Daoy (cell line): ENCODE measurements around the gene ANK2. TPM values are rescaled to one million over a fixed set of nuclear protein-coding genes. Genes with fewer than 3 reads are reported as not detected.
A peak's percentile ranks its signal among the peaks of the same experiment; 100 is the strongest.
"Not testable (repeated sequence)": the region's sequence is repeated elsewhere in the genome, so short reads cannot be mapped to it uniquely, and the experiment has no call there.

ENCODE experiments used
- DNase-seq: peaks from one replicate; pipeline ENCODE4 v3.0.0-alpha.2; 2015; ENCODE audit warnings: low read depth
- total RNA-seq: library from RNA; depleted of rRNA; stranded (reverse); fragments of >200 nt; shearing (Covaris generic); gene quantifications from 2 replicates; pipeline ENCODE4 v1.2.3, GENCODE V29; 2014

ANK2 gene
- total RNA-seq, 1 experiment from 2014 or later = 5.6 TPM

DNA sequence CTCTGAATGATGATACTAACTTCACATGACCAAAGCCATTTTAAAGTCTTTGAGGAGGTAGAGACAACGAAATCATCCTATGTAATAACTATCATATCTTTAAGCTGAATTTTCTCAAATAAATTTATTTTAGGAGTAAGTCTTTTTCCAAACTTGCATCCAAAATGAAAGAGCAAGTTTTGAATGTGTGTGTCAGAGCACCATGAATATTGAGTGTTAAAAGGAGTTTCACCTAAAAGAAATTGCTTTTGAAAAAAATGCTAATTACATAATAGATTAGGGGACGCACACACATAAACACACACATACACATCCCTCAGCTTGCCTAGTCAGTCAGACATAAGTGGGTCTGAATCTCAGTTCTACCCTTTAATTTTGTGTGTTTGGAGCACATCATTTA lies 1.9 kb downstream of the ANK2 start:
- DNase-seq = no peak

DNA sequence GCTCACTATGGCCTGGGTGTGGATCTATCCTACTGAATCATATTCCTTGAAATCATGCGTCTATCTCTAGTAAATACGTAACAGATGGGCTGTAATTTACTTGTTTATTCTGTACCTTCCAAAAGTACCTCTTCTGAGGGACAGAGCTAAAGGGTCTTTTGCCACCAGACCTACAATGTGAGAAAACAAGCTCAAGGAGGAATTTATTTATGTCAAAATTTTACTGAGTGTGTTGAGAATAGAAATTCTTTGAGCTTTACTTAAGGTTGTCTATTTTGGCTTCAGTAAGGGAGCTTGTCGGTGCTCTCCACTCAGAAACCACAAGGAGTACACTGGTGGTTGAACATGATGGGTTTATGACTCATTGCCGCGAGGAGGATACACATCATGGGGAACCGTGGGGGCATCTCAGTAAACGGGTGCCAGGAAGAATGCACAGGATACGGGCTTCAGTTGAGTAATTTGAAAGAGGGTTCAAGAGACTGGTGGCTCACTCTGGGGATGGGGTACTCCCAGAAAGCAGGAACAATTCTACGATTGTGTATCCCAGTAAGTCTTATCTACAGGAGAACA lies 3.0 kb downstream of the ANK2 start:
- DNase-seq = peak; percentile 63

DNA sequence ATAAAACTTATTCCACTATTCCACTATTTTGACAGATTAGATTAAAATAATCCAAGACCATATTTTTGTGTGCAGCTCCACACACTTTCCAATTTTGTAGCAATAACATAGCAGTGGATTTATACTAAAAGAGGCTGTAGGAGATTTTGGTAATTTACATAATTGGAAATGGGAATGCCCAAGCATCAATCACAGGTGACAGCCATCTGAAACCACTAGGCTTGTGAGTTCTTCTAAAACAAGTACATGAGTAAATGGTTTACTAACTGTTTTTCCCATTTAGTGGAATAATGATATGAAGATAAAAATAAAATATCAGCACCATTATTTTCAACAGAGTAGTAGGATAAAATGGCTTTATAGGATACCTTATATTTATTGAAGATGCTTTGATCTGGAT lies 4.4 kb downstream of the ANK2 start:
- no peak for DNase-seq

DNA sequence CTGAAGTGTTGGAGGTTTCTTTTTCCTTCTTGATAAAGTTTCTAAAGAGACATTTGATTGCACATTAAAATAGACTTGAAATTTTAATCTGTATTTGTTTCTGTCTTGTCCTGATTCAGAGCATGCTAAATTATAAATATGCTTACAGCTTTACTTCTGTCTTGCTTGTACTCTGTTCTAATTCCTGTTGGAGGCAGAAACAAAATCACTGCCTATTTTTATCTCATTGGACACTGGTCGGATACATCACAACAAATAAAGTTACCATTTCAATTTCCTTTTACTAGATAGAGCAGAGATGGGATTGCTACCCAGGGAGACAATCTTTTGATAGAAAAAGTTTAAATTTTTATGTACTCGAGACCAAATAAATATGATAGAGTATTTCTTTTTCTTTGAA lies 6.9 kb downstream of the ANK2 start:
- DNase-seq = no peak

DNA sequence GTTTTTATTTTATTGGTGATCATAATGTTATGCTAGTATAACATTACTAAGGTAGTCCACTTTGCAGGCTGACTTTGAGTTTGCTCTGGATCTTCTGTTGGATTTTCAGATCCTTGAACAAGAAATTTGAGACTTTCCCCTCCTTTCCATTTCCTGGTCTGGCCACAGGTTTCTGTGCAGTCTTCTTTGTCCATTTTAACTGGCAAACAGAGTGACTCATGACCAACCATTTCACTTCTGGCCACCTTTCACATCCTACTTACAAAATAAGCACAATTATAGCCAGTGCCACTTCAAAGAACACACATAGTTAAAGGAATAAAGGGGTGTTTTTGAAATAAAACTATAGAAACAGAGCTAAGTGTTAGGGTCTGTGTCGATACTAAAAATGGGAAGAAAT lies 8.4 kb downstream of the ANK2 start:
- DNase-seq = peak; percentile 39

DNA sequence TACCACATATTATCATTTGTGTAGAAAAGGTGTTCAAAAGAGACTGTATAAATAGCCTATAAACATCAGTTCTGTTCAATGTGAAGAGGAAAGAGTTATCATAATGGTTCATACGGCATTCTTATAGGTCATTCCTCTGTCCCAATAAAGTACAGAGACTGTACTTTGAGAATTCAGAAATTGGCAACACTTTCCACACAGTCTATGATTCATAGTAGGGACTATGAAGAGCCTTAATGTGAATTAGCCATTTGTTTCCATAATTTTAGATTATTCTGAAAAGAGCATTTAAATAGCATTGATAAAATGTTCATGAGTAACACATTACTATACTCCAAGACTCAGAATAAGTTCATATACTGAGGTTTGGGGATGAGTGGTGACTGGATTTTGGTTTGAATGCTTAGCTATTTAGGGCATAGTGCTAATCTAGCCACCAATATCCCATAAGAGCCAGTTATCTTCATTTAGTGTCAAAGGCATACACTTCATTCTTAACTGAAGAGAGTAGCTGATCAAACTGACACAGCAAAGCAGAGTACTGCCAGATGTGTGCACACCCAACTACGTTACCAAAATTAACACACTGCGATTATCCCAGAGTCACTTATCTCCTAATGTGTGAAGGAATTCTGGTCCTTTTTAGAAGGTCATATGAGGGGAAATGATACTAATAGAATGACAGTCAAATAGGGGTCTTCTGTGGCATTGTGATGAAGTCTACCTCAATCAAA lies 10.2 kb downstream of the ANK2 start:
- DNase-seq = no peak

DNA sequence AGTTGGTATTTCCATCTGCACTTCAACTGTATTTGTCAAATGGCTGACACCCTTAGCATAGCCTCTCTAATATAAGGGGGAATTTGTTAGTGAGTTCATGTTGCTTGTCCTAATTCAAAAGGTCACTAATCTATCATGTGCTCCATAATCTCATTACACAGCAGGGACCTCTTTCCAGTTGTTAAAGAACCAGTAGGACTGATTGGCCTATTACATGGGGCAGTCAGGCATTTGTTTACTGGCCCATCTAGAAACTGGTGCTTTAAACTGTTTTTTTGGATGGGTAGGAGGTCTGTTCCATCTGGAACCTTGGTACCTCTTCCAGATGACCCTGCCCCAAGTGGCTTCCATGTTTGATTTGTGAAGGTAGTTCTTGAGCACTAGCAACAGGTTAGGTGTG lies 11.4 kb downstream of the ANK2 start:
- DNase-seq = no peak

DNA sequence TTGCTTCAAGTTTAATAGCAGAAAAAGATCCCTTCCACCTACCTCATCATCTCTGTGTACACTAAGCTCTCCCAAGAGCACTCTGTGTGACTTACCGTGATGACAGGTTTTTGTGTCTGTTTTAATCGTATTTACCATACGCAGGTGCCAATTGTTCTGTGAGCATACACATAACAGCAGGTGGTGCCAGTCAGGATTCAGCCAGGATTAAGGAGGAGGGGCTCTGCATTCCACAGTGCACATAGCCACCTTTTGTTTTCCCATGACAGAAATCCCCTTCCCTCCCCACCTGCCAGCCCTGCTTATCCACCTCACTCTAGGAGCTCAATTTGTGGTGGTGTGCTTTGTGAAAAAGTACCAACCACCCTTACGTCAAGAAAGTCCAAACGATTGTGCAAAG lies 14.8 kb downstream of the ANK2 start:
- DNase-seq = no peak

DNA sequence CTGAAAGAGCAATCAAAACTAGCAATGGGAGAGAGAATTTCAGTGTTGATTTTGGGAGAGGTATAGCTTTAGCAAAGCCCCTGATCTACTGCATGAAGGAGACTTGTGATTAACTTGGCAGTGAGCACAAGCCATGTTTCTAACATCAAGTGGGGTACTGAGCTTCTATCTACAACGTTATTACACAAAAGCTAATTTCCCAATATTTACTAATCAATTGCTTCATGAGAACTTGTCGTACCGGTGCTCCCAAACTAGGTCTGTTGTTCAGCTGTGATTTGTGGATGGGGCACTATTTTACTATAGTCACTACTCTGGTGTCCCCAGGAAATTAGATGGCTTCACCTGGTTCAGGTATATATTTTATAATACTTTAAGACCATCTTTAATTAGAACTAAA lies 16.2 kb downstream of the ANK2 start:
- no peak for DNase-seq

DNA sequence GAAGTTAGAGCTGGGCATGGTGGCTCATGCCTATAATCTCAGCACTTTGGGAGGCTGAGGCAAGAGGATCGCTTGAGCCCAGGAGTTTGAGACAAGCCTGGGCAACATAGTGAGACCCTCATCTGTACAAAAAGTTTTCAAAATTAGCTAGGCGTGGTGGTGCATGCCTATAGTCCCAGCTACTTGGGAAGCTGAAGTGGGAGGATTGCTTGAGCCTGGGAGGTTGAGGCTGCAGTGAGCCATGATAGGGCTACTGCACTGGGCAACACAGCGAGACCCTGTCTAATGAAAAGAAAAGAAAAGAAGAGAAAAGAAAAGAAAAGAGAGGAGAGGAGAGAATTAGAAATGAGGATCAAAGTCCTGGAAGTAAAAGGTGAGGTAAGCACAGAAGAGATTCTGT lies 19.3 kb downstream of the ANK2 start:
- DNase-seq = not testable (repeated sequence)

DNA sequence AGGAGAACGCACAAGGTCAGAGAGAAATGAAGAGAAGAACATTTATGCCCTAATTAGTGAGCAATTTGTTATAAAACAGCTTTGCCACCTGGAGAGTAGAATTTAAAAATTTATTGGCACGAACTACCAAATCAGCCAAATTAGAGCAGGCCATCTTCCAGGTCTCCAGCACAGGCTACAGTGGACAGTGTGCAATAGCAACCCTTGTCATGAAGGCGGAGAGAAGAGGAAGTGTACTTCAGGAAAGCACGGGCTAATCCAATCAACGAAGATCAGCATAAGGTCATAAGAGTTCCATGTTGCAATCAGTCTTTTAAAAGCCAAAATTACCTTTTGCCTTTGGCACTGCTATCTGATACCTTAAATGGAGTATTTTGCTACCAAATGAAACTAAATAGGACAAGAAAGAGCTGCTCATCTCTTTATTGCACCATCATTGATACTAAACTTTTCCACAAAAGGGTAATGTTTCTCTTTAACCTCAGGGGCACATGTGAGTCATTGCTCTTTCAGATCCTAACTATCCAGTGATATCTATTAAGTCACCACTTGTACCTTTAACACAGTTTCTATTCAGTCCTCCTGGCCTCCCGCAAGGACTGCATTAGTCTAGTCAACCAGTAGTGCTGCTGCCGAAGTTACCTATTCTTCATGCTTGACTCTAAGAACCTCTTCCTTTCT lies 19.9 kb downstream of the ANK2 start:
- DNase-seq = peak; percentile 62

DNA sequence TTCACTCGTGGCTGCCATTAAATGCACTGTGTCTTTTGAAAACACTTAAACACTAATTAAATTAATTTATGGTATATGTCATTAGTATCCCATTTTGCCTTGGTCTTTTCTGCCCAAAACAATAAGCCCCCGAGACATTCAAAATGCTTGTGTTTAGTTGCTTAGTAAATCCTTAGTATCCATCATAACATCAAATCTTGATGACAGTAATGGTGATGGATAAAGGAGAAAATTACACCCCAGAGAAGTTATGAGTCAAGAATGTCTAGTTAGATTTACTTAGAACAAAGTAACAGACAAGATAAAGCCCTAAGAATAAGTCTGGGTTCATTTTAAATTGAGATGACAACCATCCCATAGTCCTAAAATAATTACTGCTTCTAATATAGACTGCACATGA lies 21.3 kb downstream of the ANK2 start:
- no peak for DNase-seq

DNA sequence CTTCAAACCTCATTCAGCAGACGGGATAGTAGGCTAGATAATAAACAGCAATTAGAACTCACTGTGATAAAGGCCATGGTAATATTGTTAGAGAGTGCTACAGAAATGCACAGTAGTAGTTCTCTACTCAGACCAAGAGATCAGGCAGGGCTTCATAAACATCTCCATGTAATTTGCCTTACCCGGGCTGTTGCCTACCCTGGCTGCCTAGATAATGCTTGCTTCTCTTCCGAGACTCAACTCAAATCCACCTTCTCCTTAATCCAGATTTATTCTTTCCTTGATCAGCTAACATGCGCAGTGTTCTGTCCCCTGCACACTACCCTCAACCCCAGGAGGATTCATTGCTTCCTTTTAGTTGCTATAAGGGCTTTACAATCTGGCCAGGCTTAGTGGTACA lies 21.8 kb downstream of the ANK2 start:
- no peak for DNase-seq

DNA sequence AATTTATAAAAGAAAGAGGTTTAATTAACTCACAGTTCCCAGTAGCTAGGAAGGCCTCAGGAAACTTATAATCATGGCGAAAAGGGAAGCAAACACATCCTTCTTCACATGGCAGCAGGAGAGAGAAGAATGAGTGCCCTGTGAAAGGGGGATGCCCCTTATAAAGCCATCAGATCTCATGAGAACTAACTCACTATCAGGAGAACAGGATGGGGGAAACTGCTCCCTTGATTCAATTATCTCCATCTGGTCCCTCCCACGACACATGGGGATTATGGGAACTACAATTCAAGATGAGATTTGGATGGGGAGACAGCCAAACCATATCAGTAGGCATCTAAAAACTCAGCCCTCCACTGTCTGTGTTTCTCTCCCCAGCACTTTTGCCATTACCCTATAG lies 22.4 kb downstream of the ANK2 start:
- DNase-seq = no peak

DNA sequence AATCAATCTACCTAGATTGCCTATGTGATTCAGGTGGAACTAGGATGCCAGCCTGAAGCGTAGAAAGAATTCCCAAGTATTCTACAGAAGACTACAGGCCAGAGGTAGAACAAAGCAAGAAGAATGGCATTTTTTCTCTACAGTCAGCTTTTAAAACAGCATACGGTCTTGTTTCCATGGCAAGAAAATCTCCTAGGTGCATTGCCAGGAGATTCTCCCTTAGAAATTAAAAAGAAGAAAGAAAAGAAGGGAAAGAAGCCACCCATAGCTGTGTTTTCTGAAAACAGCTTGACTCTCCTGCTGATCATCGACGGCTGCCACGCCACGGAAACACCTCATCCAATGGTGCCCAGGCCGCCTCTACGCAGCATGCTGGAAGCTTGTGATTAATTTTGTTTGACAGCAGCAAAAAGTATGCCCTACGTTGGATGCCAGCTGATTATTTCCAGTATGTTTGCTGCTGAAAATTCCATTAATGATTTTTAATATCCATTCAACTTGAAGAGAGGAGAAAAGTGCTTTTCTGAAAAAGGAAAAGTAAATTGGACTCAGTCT lies 24.1 kb downstream of the ANK2 start:
- DNase-seq = no peak

DNA sequence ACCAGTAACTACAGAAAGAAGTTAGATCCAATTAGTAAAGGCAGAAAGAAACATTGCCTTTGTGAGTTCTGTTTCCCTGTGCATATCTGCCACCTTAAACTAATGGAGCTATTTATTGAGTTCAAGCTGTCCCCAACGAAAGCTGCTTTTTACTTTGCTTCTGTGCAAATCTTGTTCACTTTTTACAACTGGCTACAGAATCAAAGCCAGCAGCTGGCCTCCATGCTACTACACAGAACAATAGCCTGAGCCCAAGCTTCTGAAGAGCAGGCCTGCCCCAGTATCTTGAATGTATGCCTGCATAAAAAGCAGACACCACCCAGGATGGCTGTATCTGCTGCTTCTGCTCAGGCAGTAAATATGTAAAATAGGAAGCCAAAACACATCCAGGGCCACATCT lies 28.1 kb downstream of the ANK2 start:
- no peak for DNase-seq

DNA sequence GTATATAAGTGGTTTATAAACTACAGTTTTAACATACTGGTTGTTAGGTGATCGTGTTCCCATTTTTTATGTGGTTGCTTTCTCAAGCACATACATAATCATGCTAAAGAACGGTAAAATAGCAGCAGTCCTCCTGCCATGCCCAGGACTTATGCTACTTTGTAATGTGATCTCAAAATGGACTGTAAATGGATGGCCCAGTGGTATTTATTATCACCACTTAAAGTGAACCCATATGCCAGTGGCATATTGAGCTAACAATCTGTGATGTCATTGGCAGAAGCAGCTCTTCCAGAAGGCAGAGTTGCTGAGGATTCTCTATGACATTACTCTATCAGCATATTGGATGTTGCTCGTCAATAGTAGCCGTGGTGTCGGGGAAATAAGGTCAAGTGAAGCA lies 28.6 kb downstream of the ANK2 start:
- no peak for DNase-seq

DNA sequence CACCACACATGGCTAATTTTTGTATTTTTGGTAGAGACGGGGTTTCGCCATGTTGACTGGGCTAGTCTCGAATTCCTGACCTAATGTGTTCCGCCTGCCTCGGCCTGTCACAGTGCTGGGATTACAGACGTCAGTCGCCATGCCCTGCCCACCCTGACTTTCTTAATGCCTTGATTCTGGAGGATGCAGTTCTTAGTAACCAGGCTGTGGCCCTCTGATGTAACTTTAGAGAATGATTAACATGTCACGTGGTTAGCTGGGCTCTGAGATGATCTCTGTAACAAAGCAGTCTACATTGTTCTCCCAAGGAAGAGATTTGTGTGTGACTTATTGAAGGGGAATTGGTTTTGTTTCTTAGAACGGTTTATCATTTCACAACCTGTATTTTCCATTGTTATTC lies 30.6 kb downstream of the ANK2 start:
- DNase-seq = peak; percentile 9

DNA sequence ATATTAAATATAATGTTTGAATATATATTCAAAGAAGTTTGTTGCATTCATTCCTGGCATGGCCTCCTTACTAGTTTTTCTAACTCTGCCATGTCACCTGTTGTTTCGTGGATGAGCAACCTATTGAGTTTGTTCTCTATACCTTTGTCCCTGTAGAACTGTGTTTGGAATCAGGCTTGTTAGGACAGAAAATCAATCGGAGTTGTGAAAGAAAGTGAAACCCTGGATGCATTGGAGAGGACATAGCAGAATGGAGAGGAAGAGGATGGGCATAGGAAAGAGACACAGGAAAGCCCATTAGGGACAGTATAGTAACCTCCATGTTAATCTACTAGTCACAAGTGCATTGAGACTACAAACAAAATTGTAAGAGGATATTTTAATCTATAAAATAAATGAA lies 31.2 kb downstream of the ANK2 start:
- DNase-seq = no peak

DNA sequence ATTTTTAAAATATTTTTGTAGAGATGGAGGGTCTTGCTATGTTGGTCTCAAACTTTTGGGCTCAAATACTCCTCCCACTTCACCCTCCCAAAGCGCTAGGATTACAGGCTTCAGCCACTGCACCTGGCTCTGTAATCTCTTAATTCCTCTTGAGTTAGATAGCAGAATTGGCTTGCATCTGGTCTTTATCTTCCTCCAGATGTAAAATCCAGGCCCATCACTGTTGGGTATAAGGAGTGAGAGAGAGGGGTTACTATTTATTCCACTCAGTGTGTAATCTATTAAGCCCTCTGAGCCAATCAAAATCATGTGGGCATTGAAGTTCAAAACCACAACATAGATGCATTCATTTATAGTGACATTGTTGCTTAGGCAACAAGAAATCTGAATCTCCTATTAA lies 33.9 kb downstream of the ANK2 start:
- no peak for DNase-seq

DNA sequence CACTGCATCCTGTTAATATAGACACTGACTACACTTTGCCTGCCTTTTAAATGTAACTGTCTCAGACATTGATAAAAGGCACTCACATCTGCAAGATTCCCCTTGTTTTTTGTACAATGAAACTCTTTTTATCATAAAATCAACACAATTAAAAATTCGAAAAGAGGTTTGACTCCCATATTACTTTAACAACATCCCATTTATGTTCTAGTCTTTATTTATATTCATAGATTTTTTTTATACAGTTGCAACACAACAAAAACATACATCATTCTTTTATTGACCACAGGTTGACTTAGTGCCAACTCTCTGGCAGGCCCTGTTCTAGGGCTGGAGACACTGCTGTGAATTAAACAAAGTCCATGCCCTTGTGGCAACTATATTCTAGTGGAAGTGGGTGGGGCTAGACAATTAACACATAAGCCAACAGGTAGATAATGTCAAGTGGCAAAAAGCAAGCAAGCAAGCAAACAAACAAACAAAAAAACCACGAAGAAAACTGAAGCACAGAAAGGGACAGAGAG lies 36.8 kb downstream of the ANK2 start:
- DNase-seq = no peak

DNA sequence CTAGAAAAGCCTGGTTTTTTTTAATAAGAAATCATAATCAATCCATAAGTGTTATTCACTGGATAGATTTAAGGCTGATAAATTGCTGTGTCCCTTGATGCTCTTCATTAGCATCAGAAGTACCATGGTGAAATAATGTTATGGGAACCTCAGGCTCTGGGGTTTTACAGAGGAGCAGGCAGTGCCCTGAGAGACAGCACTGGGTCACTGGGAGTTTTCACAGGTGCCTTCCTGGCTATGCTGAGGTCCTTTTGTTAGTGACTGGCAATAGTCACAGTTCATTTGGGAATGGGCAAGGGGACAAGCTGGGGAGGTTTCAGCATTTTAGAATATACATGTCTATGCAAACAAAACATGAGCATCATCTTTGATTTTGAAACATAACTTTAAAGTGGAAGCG lies 38.6 kb downstream of the ANK2 start:
- DNase-seq = no peak

DNA sequence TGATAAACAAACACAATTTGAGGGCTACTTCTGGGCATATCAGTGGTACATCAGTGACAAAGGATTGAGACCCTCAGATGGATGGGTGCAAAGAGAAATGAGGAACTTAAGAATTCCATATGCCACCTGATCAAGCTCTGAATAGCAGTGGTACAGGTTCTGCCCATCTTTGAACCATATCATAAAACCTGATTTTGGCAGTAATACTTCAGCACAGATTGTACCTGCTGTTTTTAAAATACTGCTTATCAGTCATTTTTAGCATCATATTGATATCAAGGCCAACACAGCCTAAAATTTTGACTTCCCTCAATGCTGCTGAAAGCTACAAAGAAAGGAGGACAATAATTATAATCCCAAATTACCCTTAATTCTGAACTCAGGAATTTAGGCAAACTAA lies 41.5 kb downstream of the ANK2 start:
- no peak for DNase-seq
